HCT116 (cell line): ENCODE data around the gene RIC8B.

Experiments
- CBX3 ChIP-seq: IDR thresholded peaks from 2 replicates; pipeline ENCODE4 v1.6.1; 2012; ENCODE audit warnings: low read depth
- CEBPB ChIP-seq: IDR thresholded peaks from 2 replicates; pipeline ENCODE4 v1.6.1; 2012; ENCODE audit warnings: low read depth
- CTCF ChIP-seq, 3 experiments: fragments of 200-600 bp in 1 of 3; sonication (generic) in 1 of 3; IDR thresholded peaks in 2 of 3; conservative IDR thresholded peaks in 1 of 3; 2 replicates each; pipeline ENCODE4 v1.5.1; 2012 to 2017; ENCODE audit warnings: low read depth in 2 of 3, low read length in 2 of 3, antibody characterized with exemption in 1 of 3, borderline replicate concordance in 1 of 3, control low read depth in 1 of 3, mild to moderate bottlenecking in 1 of 3, mixed read lengths in 1 of 3, mixed run types in 1 of 3, moderate library complexity in 1 of 3; ENCODE audit not compliant: insufficient read depth in 1 of 3
- EZH2 ChIP-seq: fragments of 200-600 bp; sonication (generic); IDR thresholded peaks from 2 replicates; pipeline ENCODE4 v1.6.1; 2017; ENCODE audit warnings: antibody characterized with exemption, mixed run types
- POLR2A ChIP-seq: IDR thresholded peaks from 2 replicates; pipeline ENCODE4 v1.7.0; 2011; ENCODE audit warnings: borderline replicate concordance; ENCODE audit not compliant: insufficient read depth, insufficient read length; ENCODE audit errors: extremely low read depth
- POLR2AphosphoS5 ChIP-seq: IDR thresholded peaks from 2 replicates; pipeline ENCODE4 v1.6.1; 2011; ENCODE audit warnings: mild to moderate bottlenecking, low read depth, low read length, moderate library complexity
- RAD21 ChIP-seq: IDR thresholded peaks from 2 replicates; pipeline ENCODE4 v1.6.1; 2012; ENCODE audit warnings: low read depth, mild to moderate bottlenecking
- REST ChIP-seq: IDR thresholded peaks from 2 replicates; pipeline ENCODE4 v1.6.1; 2012; ENCODE audit warnings: low read depth
- SIN3A ChIP-seq: IDR thresholded peaks from 2 replicates; pipeline ENCODE4 v1.6.1; 2012; ENCODE audit warnings: low read depth
- YY1 ChIP-seq: IDR thresholded peaks from 2 replicates; pipeline ENCODE4 v1.6.1; 2011; ENCODE audit warnings: low read length, low read depth, moderate library complexity, mild to moderate bottlenecking; ENCODE audit not compliant: insufficient replicate concordance; ENCODE audit errors: extremely low read depth
- ZNF274 ChIP-seq: fragments of 200-500 bp; sonication (Bioruptor generic); IDR thresholded peaks from 2 replicates; pipeline ENCODE4 v1.6.1; 2014; ENCODE audit warnings: mild to moderate bottlenecking, low read depth, low read length, inconsistent platforms

DNA sequence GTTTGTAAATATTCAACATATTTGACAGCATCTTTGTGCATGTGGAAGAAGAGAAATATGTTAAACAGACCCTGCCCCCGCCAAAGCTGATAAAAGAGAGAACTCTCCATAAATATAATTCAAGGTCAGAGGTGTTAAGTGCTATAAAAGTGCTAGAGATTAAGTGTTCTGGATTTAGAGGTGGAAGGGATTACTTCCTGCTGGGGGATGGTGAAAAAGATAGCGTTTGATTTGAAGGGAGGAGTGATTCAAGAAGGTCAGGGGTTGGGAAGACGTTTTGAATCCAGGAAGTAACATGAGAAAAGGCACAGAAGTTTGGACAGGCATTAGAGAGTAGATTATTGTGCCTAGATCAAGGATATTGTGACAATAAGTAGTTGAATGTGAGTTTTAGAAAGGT lies 30.2 kb downstream of the RIC8B start:
- TF ChIP-seq CEBPB (no peak), RAD21 (no peak), YY1 (no peak), POLR2A (no peak), CTCF (IDR thresholded peaks at IDR 0.05 in 2 of 3, conservative IDR thresholded peaks at IDR 0.05 in 1 of 3; ENCODE audit: borderline replicate concordance in 1 of 3, insufficient read depth in 1 of 3, low read depth in 2 of 3, low read length in 2 of 3) (no peak), CBX3 (no peak), REST (no peak), SIN3A (no peak), EZH2 (no peak), ZNF274 (no peak), POLR2AphosphoS5 (no peak)
